ENCODE measurements around the gene ESPN. TPM values are rescaled to one million over a fixed set of nuclear protein-coding genes. Genes with fewer than 3 reads are reported as not detected.
"Not testable (repeated sequence)": the region's sequence is repeated elsewhere in the genome, so short reads cannot be mapped to it uniquely, and the experiment has no call there.

ESPN gene
- total RNA-seq, 1 donor from 2014 or later, result 3.8 TPM

DNA sequence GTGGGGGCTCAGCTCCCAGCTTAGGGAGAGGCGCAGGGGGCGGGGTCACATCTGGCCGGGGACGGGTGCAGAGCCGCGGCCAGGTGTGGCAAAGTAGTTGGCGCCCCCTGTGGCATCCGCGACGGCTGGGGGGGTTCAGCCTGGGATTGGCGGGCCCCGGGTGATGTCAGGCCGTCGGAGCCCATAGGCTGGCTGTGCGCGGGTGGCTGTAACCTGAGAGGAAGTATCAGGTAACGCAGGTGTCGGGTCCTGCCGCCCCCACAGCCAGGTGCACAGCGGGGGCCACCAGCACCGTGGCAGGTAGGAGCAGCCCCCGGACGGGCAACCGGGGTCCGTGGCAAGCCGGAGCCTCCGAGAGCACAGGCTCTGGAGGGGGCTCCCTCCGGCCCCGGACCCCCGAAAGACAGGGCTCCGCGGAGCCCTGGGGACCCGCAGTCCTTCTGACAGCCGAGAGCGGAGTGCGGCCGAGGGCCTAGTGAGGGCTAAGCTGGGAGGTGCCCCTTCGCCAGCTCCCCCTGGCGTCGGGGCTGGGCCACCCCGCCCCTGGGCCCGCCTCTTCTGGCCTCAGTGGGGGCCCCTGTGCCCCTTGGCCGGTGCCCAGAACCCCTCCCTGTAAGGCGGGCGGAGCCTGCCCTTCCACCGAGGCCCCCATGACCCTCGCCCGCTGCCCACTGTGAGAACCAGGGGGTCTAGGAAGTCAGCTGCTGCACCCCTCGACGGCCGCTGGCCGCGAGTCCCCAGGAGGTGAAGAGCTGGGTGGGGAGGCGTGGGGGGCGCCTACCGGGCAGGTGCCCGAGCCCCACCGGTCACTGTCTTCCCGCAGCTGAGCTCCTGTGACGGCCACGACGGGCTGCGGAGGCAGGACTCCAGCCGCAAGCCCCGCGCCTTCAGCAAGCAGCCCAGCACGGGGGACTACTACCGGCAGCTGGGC is 23.5 kb downstream of the ESPN start:
- peak; percentile 30 for DNase-seq

DNA sequence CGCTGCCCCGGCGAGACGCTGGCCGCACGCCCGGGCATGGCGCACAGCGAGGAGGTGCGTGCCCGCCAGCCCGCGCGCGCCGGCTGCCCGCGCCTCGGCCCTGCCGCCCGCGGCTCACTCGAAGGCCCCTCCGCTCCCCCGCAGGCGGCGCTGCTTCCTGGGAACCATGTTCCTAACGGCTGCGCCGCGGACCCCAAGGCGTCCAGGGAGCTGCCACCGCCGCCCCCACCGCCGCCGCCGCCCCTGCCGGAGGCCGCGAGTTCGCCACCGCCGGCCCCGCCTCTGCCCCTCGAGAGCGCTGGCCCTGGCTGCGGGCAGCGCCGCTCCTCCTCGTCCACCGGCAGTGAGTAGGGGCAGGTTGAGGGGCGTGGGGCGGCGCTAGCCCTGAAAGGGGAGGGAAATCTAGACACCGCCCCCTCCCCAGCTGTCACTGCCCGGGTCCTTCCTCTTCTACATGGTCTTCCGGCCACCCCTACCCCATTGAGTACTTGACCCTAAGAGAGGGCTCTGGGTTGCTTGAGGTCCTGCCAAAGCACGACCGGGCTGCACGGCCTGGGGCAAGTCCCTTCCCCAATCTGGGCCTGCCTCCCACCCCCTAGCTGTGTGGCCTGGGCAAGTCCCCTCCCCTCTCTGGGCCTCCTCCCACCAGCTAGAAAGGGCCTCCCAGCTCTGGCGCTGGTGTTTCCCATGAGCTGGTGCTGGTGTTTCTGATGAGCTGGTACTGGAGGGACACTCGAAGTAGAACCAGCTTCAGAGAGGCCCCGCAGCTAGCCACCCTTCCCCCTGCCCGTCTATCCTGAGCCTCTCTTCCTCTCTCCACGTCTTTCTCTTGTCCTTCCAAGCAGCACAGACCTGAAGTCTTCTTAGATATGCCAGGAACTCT is 24.4 kb downstream of the ESPN start:
- peak; percentile 58 for DNase-seq

DNA sequence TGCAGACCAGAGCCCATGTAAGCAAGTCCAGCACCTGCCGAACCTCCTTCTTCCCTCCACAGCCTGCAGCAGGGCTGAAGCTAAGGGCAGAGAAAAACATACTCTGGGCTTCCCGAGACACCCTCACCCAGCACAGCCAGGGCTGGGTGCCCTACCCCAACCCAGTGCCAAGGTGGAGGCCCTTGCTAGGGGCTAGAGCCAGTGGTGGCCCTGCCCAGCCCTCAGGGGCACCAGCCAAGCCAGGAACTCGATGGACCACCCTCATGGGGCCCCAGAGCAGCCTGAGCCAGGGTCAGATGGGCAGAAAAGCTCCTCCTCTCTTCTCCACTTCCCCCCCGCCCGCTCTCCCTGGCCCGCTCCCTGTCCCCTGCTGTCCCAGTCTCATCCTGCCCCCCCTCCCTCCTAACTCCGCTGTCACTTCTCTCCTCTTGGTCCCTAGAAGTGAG is 25.5 kb downstream of the ESPN start:
- no peak for DNase-seq

DNA sequence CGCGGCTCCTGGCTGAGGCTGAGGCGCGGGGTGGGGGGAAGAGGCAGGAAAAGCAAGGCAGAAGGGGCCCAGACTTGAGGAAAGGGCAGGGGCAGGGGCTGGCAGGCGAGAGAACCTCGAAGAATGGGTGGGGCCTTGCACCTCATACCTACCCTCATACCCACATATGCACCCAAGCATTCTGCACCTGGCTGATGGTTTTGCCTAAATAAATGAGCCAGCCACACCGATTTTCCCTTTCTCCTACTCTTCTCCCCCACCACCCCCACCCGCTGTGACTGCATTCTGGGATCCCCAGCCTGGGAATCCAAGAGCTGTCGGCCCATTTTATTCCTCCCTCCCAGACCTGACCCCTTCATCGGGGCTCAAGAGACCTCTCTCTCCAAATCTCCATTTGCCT is 25.9 kb downstream of the ESPN start:
- not testable (repeated sequence) for DNase-seq

DNA sequence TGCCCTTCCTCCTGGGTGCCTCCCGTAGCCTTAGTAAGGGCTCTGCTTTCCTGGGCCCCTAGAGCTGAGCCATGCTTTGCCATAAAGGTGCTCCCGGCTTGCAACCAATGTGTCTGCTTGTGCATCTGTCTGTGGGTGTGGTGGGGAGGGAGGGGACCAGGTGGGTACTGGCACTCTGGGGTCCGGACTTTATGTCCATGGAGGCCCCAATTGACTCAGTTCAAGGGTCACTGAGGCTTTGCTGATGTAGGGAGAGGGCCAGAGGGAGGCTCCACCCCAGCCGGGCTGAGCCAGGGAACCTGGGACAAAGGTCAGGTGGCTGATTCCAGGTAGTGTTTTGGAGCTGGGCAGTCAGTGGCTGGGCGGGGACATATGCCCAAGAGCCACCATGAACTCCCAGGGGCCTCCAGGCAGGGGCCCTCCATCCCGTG is 26.4 kb downstream of the ESPN start:
- no peak for DNase-seq

DNA sequence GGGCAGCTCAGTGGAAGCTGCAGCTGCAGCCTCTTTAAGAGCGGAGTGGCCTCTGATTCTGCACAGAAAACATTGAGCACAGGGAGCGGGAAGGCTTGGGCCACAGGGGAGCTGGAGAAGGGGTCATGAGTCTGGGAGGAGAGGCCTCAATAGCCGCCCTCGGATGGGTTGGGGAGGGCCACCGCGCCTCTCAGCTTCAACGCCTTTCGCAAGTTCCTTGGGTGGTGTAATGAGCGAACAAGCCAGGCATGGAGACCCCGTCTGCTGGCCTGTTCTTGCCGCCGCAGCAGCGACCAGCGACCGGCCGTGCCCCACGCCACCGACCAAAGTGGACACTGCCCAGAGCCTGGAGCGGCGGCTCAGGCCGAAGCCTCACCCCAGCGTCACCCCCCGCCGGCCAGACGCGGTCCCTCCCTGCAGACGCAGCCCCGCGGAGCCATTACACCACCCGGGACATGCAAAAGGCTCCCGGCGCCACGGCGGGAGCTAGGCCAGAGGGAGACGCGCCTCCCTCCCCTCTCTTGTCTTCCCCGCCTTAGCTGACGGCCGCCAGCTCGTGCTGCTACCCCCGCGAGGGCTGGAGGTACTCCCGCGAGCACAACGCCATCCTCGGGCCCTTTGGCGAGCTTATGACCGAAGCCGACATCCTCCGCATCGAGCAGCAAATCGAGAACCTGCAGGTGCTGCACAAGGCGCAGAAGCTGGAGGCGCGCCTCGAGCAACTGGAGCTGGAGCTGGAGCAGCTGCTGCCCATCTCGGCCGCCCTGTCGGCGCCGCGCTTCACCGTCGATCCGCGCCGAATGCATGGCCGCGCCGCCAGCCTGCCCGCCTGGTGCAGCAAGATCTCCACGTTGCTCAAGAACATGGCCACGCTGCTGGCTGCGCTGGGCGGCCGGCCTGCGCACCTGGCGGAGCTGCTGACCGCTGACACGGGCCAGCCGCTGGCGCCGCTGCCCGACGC is 29.6 kb downstream of the ESPN start:
- peak; percentile 52 for DNase-seq

DNA sequence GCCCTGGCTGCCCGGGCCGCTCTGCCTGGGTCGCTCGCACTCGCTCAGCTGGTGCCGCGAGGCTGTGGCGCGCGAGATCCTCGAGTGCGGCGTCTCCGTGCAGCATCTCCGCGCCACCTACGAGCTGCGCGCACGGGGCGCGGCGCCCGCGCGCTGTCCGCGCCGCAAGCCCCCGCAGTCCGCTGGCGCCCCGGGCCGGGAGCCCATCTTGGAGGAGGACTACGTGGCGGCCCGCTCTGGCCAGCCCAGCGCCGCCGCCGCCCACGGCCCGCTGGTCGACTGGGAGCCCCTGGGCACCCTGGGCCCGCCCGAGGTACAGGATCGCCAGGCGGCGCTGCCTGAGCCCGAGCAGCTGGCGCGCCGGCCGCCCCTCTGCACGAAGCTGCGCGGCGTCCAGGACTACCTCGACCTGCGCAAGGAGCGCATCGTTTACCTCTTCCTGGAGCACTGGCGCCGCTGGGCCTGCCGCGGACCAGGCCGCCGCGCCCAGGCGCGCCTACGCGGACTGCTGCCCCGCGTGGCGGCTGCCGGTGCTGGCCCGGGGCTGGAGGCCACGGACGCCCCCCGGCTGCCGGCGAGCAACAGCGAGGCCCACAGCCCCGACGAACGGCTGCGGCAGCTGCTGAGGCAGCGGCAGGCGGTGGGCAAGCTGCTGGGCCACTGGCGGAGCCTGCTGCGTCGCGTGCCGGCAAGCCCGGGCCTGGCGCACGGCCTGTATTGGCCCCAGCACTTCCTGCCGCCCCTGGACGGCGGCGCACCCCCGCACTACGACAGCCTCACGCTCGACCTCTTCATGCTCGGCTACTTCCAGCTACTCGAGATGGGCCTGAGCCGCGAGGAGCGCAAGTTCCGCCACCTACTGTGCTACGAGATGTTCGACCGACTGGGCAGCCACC is 30.5 kb downstream of the ESPN start:
- no peak for DNase-seq

DNA sequence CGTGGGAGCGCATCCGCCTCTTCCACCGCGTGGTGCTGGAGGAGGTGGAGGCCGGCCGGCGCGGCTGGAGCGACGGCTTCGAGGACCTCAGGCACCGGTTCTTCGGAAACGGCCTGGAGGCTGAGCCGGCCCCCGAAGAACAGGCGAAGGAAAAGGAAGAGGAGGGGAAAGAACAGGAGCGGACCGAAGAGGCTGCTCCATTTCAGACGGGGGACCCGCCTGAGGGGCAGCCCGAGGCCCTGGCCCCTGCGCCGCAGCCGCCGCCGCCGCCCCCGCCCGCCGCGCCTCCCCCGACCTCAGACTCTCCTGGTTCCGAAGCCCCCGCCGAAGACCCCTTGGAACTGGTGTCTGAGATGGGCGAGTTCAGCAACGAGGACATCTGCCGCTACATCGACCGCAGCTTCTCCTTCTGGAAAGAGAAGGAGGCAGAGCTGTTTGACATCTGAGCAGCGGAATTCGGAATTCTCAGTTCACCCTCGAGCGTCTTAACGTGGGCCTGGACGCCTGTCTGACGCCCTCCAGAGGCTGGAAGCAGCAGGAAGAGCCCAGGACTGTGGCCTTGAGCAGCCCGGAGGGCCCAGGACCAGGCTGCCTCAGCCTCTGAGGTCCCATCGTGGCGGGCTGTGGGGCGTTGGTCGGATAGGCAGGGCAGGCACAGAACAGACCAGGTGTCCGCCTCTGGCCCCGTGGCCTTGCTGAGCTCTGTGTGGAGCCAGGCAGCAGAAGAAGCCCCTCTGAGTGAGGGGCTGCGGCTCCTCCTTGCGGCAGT is 31.4 kb downstream of the ESPN start:
- not testable (repeated sequence) for DNase-seq

DNA sequence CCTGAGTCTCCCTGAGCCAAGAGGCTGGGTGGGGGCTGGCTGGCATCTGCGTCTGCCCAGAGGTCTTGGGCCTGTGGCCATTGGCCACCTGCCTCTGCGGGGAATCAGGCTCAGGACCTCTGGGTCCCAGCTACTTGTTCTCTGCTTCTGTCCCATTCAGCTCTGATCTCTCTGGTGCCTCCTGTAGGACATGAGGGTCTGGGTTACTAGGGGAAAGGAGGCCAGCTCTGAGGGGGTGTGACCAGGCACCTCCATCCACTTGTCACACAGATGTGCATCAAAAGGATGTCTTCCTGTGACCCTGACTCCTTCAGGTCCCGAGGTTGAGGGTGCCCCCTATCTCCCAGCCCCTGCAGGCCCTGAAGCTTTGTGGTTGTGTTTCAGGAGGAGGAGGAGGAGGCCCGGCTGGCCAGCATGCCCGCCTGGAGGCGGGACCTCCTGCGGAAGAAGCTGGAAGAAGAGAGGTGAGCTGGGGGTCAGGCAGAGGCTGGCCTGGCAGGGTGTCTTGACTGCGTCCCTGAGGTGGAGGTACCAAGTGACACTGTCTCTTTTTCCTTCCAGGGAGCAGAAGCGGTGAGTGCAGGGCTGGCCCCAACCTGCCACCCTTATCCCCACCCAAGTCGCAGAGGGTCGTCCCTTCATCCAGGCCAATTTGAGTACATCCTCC is 32.4 kb downstream of the ESPN start:
- no peak for DNase-seq

DNA sequence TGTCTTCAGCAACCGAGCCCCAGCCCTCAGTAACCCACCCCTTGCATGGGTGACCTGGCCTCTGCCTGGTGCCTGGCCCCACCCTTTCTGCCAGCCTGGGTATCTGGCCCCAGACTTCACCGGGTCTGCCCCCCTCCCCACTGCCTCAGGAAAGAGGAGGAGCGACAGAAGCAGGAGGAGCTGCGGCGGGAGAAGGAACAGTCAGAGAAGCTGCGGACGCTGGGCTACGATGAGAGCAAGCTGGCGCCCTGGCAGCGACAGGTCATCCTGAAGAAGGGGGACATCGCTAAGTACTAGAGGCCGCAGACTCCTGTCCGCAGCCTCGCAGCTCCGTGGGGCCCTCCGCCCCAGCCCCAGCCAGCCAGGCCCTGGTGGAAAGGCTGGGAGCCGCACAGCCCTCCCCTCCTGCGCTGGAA is 35.3 kb downstream of the ESPN start:
- no peak for DNase-seq

DNA sequence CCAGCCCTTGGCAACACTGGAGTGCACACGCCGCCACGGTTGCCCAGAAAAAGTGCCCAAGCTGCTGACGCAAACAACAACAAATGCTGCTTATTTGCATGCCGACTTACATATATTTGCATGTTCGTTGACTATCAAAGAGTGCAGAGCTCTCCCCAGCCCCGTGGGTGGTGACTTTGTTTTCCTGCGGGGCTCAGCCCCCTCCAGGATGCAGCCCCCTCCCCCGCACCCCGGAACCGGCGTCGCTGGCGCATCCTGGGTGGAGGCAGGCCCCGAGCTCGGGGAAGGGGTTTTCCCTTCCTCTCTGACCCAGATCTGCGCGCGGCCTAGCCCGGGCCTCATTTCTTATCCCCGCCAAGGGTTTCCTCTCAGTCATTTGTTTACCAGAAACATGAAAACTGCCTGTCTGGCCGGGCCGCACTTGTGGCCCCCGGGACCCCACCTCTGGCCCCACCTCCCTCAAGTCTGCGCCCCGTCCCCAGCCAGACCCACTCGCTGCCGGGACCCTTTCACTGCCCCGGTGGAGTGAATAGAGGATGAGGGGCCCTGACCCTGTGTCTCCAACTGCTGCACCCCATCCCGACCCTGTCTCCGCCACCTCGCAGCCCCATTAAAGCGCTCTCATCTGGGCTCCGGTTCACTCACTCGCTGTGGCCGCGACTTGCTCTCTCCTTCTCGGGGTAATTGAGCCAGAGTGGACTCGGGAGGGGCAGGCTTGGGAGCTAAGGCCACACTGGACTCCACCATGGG is 35.9 kb downstream of the ESPN start:
- DNase-seq, result no peak

DNA sequence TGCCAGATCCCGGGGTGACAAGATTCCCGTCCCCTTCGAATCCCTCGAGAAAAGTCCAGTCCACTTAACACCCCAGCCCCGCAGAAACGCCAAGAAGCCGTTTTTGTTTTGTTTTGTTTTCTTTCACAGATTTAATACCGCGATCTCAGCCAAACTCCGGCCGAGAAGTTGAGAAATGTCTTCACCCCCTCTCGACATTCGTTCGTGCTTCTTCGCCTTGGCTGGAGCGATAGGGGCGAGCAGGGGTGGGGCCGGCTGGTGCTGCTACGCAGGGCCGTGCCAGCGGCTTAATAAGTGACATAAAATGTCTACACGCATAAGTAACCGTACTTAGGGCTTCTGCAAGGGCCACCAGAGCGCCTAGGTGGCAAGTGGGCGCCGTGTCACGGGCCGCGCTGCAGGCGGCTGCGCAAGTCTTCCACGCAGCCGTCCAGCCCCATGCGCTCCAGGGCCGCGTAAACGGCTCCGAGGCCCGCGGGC is 36.5 kb downstream of the ESPN start:
- DNase-seq, result no peak

DNA sequence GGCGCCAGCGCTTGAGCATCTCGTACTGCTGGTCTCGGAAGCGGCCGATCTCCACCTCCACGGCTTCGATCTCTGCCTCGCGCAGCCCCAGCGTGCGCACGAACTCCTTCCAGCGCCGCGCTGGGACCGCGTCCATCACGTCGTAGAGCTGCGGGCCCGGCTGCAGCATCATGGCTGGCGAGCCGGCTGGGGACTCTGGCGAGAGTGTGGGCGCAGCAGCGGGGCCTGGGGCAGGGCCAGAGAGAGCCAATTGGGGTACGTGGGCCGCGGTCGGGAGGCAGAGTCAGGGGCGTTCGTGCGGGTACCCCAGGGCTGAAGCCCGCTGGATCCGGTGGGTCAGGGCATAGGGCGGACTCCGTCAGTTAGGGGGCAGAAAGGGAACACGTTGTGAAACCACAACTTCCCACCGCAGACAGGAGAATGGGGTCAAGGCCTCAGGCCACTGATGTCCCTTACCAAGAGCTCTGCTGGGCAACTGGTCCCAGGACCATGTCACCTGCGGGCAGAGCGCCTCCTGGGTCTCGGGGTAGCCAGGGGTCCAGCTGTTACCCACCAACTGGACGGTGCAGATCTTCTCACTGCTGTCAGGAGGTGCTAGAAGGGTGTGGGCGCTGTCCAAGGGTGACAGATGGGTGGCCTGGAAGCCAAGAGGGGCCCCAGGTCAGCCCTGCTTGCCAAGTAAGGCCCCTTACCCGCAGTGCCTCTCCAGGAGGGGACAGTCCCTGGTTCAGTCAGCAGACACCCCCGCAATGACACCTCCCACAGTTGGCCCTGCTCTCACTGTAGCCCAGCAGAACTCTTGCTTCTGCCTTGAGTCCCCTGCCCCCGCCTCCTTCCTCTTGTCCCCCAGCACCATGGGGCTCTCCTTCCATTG is 37.2 kb downstream of the ESPN start:
- DNase-seq, result no peak

DNA sequence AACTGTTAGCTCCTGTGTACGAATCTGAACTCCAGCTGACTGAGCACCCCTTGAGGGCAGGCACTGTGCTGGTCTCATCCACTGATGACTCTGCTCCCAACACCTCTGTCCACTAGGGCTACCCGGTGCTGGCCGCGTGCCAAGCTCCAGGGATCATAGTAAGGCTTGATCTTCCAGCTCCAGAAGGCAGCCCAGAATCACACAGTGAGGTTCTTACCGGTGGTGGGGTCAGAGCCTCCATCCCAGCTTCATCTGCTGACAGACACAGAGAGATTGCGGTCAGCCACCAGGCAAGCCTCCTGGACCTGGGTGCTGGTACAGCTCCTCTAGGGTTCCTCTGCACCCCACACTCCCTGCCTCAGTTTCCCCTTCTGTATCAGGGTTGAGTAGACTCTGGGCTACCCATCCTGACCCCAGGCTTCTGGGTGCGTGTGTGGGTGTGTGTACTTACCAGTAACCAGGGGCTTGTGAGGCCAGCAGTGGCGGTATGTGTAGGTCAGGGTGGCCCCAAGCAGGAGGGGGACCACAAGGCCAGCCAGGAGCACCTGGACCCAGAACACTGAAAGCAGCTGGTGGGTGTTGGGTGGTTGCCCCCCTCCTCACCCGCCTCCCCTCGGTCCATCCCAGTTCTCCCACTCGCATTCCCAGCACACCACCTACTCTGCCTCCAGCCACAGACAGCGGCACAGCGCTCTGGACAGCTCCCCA is 38.0 kb downstream of the ESPN start:
- DNase-seq, result no peak

DNA sequence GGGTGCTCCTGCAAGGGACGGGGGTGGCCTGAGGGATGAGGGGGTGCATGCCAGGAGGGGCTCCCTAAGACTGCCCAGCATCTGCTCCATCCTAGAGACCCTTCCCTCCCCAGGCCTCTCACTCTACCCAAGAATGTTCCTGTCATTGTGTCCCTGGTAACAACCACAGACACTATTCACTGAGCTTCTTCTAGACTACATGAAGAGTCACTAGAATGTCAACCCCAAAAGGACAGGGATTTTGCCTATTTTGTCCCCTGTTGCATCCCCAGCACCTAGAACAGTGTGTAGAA is 38.5 kb downstream of the ESPN start:
- DNase-seq, result no peak

DNA sequence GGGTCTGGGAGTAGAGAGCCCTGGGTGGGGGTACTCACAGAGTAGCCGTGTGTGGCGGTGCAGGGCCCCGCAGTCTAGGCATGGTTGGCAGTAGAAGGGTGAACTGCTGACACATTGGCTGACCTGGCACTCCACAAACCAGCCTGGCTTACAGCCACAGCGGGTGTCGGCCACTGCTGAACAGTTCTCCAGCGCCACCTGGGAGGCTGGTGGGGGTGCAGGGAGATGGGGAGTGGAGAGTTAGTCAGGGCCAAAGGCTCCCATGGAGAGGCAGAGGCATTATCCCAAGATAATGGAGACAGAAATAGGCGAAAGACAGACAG is 39.9 kb downstream of the ESPN start:
- no peak for DNase-seq

DNA sequence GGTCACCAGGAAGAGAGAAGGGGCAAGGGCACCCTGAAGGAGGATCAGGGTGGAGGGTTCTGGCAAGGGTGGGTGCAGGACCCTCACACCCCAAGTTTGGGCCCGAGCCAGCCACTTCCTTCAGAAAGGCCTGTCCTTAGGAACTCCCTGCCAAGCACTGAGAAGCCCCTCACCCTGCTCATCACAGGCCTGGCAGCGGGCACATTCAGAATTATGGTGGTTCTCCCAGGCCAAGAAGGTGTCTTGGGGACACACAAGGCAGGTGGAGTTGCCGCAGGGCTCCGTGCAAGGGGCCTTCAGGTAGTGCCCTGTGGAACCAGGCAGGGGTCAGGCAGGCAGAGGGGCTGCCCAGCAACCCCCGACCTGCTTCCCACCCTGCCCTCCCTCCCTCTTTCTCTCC is 40.3 kb downstream of the ESPN start:
- no peak for DNase-seq

Measured in tongue (tissue), 2 donors.